Measurements from ENCODE around the gene CIC. TPM values are rescaled to one million over a fixed set of nuclear protein-coding genes. Genes with fewer than 3 reads are reported as not detected.

Gene CIC
- total and polyA plus RNA-seq, 3 donors from 2014 or later, result 95.6 to 181 (median 163) TPM

- TF ChIP-seq CTCF (IDR thresholded peaks at IDR 0.05), result no peak
- TF ChIP-seq POLR2A (IDR thresholded peaks at IDR 0.05), result peak; percentile 50
- H3K27ac ChIP-seq, result peak within 1 kb of the TSS; percentile 55 to 90
- H3K9me3 ChIP-seq, result no peaks in the 10 kb centered on the region
- no peaks in the 10 kb centered on the region for H3K27me3 ChIP-seq
- WGBS, 2 donors, result 0 to 1% methylated on average over 30 to 62 of the region's 76 CpGs
- no peaks in the 10 kb centered on the region for H3K36me3 ChIP-seq (ENCODE audit: low read depth, missing control alignments)
- peaks cover 46% of the 10 kb centered on the region for H3K4me1 ChIP-seq
- peak within 1 kb of the TSS; percentile 76 to 94 for H3K4me3 ChIP-seq
- peak; percentile 100 for DNase-seq
- intact Hi-C loops (cut with DNase I; ENCODE audit: low total_unique reads), result no loop called here
These were observed 26.3 kb upstream of the CIC start, which contains the start of gene GSK3A for GRCh38 chr19:42242512-42243409. GSK3A (minus strand) TSS chr19:42242602; CDS start chr19:42242465, 137 bp downstream.

- Histone ChIP-seq H3K4me1 (peaks cover 60% of the 10 kb centered on the region), H3K36me3 (ENCODE audit: low read depth, missing control alignments) (no peaks in the 10 kb centered on the region), H3K27me3 (no peaks in the 10 kb centered on the region), H3K27ac (peak overlapping the region; percentile 55 to 90), H3K9me3 (no peaks in the 10 kb centered on the region), H3K4me3 (peak overlapping the region; percentile 76 to 94)
- 2% methylated on average over 44 to 45 of the region's 45 CpGs for WGBS, 2 donors
- TF ChIP-seq POLR2A (IDR thresholded peaks at IDR 0.05), result no peak
- TF ChIP-seq CTCF (IDR thresholded peaks at IDR 0.05), result peak; percentile 61 to 78 (median 67)
- DNase-seq, result peak; percentile 97
- intact Hi-C loops (cut with DNase I; ENCODE audit: low total_unique reads), result loop anchor here (5.0 kb wide), 1 partner anchor 48 kb away; no protein-coding TSS in a partner anchor
These were observed 24.5 kb upstream of the CIC start for GRCh38 chr19:42244347-42245220.

- WGBS, 2 donors, result 45 to 68% methylated on average over 10 of the region's 10 CpGs
- Histone ChIP-seq H3K36me3 (ENCODE audit: low read depth, missing control alignments) (no peaks in the 10 kb centered on the region), H3K27me3 (no peaks in the 10 kb centered on the region), H3K9me3 (no peaks in the 10 kb centered on the region), H3K4me3 (peak overlapping the region in 1 of 2 donors; percentile 76), H3K27ac (peak overlapping the region; percentile 55 to 90), H3K4me1 (peaks cover 66% of the 10 kb centered on the region)
- DNase-seq, result no peak
- TF ChIP-seq POLR2A (IDR thresholded peaks at IDR 0.05) (no peak), CTCF (IDR thresholded peaks at IDR 0.05) (no peak)
- intact Hi-C loops (cut with DNase I; ENCODE audit: low total_unique reads), result loop anchor here (5.0 kb wide), 1 partner anchor 47 kb away; no protein-coding TSS in a partner anchor
These were observed 23.8 kb upstream of the CIC start for GRCh38 chr19:42245231-42245630.

GRCh38 chr19:42246143-42246921 lies 22.7 kb upstream of the CIC start:
- intact Hi-C loops (cut with DNase I; ENCODE audit: low total_unique reads), result loop anchor here (5.0 kb wide), 1 partner anchor 46 kb away; no protein-coding TSS in a partner anchor
- TF ChIP-seq POLR2A (IDR thresholded peaks at IDR 0.05) (no peak), CTCF (IDR thresholded peaks at IDR 0.05) (peak; percentile 58 to 67 (median 61))

More at GRCh38 chr19:42246143-42246921, 22.7 kb upstream of the CIC start:
- DNase-seq, result peak; percentile 88
- Histone ChIP-seq H3K36me3 (ENCODE audit: low read depth, missing control alignments) (no peaks in the 10 kb centered on the region), H3K4me3 (no peak overlapping the region), H3K27me3 (no peaks in the 10 kb centered on the region), H3K4me1 (peaks cover 67% of the 10 kb centered on the region), H3K9me3 (no peaks in the 10 kb centered on the region), H3K27ac (peak overlapping the region; percentile 52 to 75)
- 24 to 42% methylated on average over 7 to 10 of the region's 10 CpGs for WGBS, 2 donors
